Sigmoid colon (tissue), 3 donors: Measurements from ENCODE around the gene RPH3AL.

Source experiments
- POLR2A ChIP-seq, 2 donors: fragments of 450-650 bp; IDR thresholded peaks; one replicate each; pipeline ENCODE4 v1.6.1; 2016; ENCODE audit warnings: antibody characterized with exemption in 2 of 2, mild to moderate bottlenecking in 2 of 2, moderate library complexity in 2 of 2
- TF ChIP-seq, protein P1 (sequence below), 4 experiments: fragments of 450-650 bp in 3 of 4; fragments of 200-600 bp in 1 of 4; IDR thresholded peaks; one replicate each; pipeline ENCODE4 v1.5.1; 2016 to 2019; ENCODE audit warnings: antibody characterized with exemption in 4 of 4, mild to moderate bottlenecking in 3 of 4, moderate library complexity in 2 of 4

DNA sequence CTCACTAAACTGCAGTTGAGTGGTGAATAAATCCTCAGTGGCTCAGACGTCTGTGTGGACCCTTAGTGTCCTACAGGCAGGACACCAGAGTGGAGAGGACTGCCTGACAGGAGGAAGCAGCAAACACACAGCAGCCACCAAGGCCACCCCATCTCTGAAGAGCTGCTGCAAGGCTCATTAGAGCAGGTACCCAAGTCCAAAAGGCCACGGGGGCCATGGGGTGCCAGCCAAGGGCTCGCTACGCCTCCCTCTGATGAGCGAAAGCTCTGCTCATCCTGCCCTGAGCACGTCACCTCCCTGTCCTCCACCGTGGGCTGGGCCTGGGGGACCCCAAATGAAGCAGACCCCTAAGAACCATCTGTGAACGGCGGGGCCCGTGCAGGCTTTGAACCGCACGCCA is 101.1 kb downstream of the RPH3AL start:
- TF ChIP-seq POLR2A (IDR thresholded peaks at IDR 0.05): no peak
- TF ChIP-seq, protein P1, sequence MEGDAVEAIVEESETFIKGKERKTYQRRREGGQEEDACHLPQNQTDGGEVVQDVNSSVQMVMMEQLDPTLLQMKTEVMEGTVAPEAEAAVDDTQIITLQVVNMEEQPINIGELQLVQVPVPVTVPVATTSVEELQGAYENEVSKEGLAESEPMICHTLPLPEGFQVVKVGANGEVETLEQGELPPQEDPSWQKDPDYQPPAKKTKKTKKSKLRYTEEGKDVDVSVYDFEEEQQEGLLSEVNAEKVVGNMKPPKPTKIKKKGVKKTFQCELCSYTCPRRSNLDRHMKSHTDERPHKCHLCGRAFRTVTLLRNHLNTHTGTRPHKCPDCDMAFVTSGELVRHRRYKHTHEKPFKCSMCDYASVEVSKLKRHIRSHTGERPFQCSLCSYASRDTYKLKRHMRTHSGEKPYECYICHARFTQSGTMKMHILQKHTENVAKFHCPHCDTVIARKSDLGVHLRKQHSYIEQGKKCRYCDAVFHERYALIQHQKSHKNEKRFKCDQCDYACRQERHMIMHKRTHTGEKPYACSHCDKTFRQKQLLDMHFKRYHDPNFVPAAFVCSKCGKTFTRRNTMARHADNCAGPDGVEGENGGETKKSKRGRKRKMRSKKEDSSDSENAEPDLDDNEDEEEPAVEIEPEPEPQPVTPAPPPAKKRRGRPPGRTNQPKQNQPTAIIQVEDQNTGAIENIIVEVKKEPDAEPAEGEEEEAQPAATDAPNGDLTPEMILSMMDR (IDR thresholded peaks at IDR 0.05): no peak
